Epithelial cell of proximal tubule (primary cell): ENCODE measurements around the gene SLC10A3. TPM values are rescaled to one million over a fixed set of nuclear protein-coding genes. Genes with fewer than 3 reads are reported as not detected.

Experiments used
- DNase-seq: peaks from one replicate; pipeline ENCODE4 v3.0.0-alpha.2; 2011; ENCODE audit warnings: low read depth
- H3K4me3 ChIP-seq: 2 replicates; pipeline ENCODE4 v1.5.1; 2011; ENCODE audit warnings: low read depth, mild to moderate bottlenecking, low read length
- total RNA-seq: library from RNA; depleted of rRNA; stranded (reverse); fragments of >200 nt; gene quantifications from 2 replicates; pipeline ENCODE4 v1.2.3, GENCODE V29; 2015
- TF ChIP-seq, protein P1 (sequence below): conservative IDR thresholded peaks from 2 replicates; pipeline ENCODE4 v1.5.1; 2012; ENCODE audit warnings: low read depth, mild to moderate bottlenecking, low read length

SLC10A3 gene
- total RNA-seq, 1 donor from 2014 or later, result 29.1 TPM

DNA sequence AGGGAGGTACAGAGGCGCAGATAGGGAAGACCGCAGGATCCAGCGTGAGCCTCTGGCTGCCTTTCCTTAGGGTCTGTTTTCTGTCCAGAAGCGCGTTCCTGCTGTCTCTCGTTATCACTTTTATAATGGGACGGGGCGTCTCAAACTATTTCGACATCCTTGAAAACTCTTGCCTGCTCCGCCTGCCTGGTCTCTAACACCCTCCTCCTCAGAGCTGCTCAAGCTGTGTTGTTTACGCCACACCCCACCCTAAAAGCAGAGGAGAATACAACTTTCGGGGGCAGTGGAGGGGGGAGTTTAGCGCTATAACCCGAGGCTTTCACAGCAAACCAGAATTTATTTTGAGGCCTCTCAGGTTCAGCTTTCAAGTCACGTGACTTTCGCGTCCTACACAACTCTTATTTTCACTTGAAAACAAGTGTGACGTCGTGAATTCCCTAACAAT is 26.2 kb upstream of the SLC10A3 start:
- DNase-seq, result no peak
- TF ChIP-seq, protein P1, sequence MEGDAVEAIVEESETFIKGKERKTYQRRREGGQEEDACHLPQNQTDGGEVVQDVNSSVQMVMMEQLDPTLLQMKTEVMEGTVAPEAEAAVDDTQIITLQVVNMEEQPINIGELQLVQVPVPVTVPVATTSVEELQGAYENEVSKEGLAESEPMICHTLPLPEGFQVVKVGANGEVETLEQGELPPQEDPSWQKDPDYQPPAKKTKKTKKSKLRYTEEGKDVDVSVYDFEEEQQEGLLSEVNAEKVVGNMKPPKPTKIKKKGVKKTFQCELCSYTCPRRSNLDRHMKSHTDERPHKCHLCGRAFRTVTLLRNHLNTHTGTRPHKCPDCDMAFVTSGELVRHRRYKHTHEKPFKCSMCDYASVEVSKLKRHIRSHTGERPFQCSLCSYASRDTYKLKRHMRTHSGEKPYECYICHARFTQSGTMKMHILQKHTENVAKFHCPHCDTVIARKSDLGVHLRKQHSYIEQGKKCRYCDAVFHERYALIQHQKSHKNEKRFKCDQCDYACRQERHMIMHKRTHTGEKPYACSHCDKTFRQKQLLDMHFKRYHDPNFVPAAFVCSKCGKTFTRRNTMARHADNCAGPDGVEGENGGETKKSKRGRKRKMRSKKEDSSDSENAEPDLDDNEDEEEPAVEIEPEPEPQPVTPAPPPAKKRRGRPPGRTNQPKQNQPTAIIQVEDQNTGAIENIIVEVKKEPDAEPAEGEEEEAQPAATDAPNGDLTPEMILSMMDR, result no peak
- H3K4me3 ChIP-seq, result peak overlapping the region; percentile 62

DNA sequence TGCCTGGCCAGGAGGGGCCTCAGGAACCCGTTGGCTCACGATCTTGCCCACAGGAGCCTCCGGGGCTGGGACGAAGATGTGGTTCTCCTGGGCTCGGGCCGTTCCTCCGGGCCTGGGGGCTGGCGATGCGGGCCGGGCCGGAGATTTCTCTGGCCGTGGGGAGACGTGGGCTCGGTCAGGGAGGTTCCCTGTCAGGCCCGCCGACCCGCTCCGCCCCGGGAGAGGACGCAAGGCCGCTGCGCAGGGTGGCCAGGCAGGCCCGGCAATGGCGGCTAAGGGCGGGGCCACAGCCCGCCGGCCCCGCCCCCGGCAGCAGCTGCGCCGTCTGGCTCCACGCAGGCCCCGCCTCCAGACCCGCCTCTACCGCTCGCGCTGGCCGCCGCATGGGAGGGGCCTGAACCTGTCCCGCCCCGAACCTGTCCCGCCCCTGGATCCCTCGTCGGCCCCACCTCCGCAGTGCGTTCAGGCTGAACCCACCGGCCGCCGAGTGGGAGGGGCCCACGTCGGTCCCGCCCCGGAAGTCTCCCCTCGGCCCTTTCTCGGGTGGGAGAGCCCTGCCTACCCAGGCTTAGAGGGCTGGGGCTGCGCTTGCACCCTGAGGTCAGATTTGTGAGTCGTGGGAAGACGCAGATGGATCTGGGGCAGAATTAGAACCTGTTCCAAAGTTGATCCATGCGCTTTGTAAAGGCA is 25.7 kb upstream of the SLC10A3 start, which contains the start of gene FAM3A:
TSS of gene FAM3A (minus strand) at position 267 of the 690 bp plus-strand sequence. CDS start 460 bp downstream, outside the sequence.
- no peak for DNase-seq
- TF ChIP-seq, protein P1, result no peak
- peak within 1 kb of the TSS; percentile 70 for H3K4me3 ChIP-seq

GRCh38 chrX:154515090-154515965 is 24.9 kb upstream of the SLC10A3 start:
- DNase-seq, result no peak
- H3K4me3 ChIP-seq, result peak overlapping the region; percentile 70
- TF ChIP-seq, protein P1, result no peak

DNA sequence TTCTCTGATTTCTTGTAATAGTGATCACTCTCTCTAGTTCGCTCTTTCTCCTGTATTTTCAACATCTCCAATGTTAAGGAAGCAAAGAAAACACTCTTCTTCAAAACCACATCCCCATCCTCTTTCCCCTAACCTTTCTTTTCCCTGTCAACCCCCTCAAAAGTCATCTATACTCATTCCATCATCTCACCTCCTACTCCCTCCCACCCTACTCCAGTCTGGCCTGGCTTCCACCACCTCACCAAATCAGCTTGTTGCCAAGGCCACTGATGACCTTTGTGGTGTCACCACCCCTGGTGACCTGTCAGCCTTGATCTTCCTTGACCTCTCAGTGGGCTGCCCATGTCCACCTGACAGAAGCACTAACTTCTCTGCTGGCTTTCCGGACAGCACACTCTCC is 23.3 kb upstream of the SLC10A3 start:
- TF ChIP-seq, protein P1, result no peak
- no peak overlapping the region for H3K4me3 ChIP-seq
- no peak for DNase-seq

- DNase-seq, result no peak
- no peak overlapping the region for H3K4me3 ChIP-seq
- TF ChIP-seq, protein P1, result no peak
These were observed 22.6 kb upstream of the SLC10A3 start for GRCh38 chrX:154512879-154513553.

- no peak for DNase-seq
- no peak overlapping the region for H3K4me3 ChIP-seq
- TF ChIP-seq, protein P1, result no peak
These were observed 21.3 kb upstream of the SLC10A3 start for GRCh38 chrX:154511761-154512160.
